Putamen (tissue), 1 donor: ENCODE results near the gene RTCB.

ENCODE experiments used
- DNase-seq: peaks from one replicate; pipeline ENCODE4 v3.0.0-alpha.2; 2016; ENCODE audit warnings: low spot score

Gene RTCB

GRCh38 chr22:32411829-32412592 is at the start of gene RTCB:
Gene RTCB, minus strand, starts transcription at chr22:32412247. Its CDS starts 91 bp downstream, at chr22:32412156.
- peak; percentile 92 for DNase-seq

GRCh38 chr22:32457031-32457430 is 45.0 kb upstream of the RTCB start:
- DNase-seq = no peak

DNA sequence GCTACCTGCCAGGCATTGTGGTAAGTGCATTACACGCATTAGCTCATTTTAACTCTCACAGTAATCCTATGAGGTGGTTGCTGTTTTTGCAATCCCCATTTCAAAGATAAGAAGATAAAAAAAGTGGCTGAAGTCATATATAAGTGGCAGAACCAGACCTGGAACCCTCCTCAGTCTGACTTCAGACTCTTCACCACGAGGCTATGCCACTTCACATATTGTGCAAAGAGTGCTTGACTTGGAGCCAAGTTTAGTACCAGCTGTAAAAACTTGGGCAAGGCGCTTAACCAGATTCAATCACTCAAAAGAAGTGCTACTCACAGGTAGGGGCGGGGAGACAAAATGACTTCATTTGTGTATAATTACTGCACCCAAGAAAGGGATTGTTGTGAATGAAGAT is 36.9 kb upstream of the RTCB start:
- no peak for DNase-seq

- no peak for DNase-seq
Observed at GRCh38 chr22:32446321-32446720, 34.3 kb upstream of the RTCB start.

DNA sequence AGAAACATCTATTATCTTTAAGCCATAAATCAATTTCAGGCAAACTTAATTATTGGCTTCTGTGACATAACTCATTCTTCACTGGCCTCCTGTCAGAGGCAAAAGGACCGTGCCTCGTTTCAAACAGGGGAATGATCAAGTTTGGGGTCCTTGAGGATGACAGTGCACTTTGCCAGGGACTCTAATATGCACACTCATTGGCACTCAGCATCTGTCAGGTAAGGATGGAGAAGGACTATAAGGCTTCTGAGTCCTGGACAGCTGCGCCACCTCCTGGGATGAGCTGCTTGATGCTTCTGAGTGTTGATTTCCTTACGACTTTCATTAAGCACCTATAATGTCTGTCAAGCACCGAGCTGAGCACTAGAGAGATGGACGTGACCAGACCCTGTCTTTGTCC is 32.0 kb upstream of the RTCB start:
- no peak for DNase-seq

GRCh38 chr22:32430352-32430751 is 18.3 kb upstream of the RTCB start:
- no peak for DNase-seq

DNA sequence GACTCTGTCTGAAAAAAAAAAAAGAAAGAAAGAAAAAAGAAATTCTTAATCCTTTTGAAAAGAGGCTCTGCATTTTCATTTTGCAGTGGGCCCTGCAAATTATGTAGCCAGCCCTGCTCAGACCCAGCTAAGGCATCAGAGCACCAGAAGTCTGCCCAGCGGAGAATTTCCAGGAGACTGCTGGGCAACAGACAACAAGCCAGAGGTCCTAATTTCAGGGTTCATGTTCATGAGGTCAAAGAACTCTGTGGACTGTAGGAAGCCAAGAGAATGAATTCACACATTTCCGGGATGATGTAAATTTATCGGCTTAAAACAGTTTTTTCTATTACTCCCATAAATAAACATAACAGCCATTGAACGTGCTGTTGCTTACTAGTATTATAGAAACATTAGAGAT is 14.8 kb upstream of the RTCB start:
- DNase-seq = no peak

DNA sequence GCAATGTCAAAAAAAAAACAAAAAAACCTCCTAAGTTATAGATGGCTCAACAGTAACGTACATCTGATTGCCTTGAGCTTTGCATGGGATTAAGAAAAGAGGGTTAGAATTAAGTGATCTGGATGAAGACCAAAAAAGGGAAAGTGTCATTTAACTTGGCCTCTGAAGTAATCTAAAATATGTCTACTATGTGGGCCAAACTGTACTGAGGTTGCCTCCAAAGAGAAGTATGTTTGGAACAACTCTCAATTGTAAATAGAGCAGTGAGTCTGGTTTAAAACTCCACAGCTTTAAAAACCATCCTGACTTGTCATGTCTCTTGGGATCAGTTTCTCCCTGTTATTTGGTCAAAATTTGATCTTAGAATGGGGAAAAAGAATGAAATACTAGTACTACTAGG is 11.6 kb upstream of the RTCB start:
- no peak for DNase-seq

GRCh38 chr22:32422062-32422461 is 10.0 kb upstream of the RTCB start:
- no peak for DNase-seq

DNA sequence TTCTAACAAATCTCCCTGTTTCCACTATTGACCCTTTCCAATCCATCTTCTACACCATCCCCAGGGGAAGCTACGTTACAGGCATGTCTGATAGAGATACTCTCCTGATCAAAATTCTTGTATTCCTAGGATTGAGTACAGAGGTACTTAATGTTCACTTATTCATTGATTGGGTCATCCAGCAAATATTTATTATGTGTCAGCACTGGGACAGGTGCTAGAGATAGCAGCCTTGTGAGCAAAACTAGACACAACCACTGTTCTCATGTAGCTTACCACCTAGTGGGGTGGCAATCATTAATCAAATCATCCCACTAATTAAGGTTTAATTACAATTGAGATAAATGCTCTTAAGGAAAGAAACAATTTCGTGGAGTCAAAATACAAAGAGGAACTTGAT is 9.4 kb upstream of the RTCB start:
- DNase-seq = no peak

GRCh38 chr22:32417906-32418305 is 5.9 kb upstream of the RTCB start:
- DNase-seq = no peak

- no peak for DNase-seq
Observed at GRCh38 chr22:32416556-32417085, 4.6 kb upstream of the RTCB start.

- no peak for DNase-seq
Observed at GRCh38 chr22:32414191-32414590, 2.1 kb upstream of the RTCB start.

- no peak for DNase-seq
Observed at GRCh38 chr22:32413719-32414118, 1.7 kb upstream of the RTCB start.

- DNase-seq = no peak
Observed at GRCh38 chr22:32411402-32411801, 645 bp downstream of the RTCB start.

GRCh38 chr22:32410459-32410858 is 1.6 kb downstream of the RTCB start:
- DNase-seq = no peak

DNA sequence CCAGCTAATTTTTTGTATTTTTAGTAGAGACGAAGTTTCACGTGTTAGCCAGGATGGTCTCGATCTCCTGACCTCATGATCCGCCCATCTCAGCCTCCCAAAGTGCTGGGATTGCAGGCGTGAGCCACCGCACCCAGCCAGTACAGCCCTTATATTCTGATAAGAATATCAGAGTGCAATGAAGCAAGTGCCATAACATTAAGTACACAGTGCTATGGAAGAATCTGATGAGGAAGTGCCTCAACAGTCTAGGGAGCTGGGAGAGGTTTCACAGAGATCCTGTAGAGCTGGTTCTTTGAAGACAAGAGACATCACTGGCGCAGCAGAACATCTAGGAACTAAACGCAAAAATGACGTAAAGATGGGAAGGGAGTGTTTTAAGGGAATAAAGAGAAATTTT is 2.1 kb downstream of the RTCB start:
- no peak for DNase-seq

GRCh38 chr22:32407936-32408335 is 4.1 kb downstream of the RTCB start:
- DNase-seq = no peak

GRCh38 chr22:32407312-32407711 is 4.7 kb downstream of the RTCB start:
- peak; percentile 22 for DNase-seq

DNA sequence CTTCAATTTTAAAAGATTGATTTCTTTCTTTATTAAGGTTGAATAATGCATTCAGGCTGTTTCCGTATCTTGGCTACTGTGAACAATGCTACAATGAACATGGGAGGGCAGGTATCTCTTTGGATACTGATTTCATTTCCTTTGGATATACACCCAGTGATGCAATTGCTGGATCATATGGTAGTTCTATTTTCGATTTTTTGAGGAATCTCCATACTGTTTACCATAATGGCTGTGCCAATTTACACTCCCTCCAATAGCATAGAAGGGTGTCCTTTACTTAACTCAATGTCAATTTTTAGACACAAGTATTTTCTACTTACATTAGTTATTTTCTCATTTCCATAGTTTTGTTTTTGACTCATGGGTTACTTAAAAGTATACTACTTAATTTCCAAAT is 8.0 kb downstream of the RTCB start:
- no peak for DNase-seq

DNA sequence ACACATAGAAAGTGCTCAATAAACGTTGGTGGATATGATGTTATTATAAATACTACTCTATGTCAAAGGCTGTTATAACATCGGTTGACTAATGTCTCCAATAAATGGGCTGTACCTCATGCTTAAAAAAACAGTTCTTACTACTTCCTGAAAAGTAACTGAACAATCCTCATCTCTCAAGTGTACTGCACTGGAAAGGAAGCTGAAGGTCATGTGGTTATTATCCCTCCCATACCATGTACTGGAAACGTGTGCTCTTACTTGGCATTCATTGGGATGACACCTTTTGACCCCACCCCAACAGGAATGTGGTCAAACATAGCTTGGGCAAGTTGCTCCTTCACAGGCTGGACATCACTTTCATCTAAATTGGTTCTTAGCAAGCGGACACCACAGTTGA is 10.6 kb downstream of the RTCB start:
- no peak for DNase-seq

DNA sequence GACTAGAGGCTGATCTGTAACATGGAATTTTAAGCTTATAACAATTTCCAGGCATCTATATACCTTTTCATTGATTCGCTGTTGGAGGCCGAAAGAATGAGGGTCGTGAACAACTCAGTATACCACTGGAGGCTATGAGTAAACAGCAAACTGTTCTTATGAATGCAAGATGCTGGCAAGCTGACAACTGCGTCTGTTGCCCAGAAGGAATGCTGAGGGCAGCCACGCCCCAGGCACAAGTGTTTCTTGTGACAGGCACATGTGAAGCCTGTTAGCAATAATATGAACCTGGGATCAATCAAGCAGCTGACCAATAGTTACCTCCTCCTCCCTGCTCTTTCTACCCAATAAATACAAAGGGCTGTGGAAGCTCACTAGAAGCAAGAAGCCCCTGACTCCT is 15.3 kb downstream of the RTCB start:
- no peak for DNase-seq

- DNase-seq = no peak
Observed at GRCh38 chr22:32396255-32396654, 15.8 kb downstream of the RTCB start.

DNA sequence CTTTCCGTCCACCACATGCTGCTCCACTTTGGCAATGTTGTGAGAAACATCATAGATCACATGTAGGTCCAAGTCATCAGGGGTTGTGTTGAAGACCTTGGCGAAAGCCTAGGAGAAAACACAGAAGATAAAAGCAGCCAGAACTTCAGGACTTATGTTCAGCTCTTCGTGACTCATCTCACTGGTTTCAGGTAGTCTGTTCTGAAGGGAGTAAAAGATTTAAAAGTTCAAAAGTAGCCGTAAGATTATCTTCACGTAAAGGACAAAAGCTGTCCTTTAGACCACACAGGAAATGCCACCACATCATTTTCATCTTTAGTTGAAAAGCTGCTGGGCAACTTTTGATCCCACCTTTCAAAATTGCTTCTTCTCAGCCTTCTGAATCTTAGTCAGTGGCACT is 16.9 kb downstream of the RTCB start:
- no peak for DNase-seq
